ENCODE measurements around the gene CHRNB1. TPM values are rescaled to one million over a fixed set of nuclear protein-coding genes. Genes with fewer than 3 reads are reported as not detected.

Gene CHRNB1
- total RNA-seq, 3 donors from 2014 or later (not counting 1 experiment from before 2014, with no cell fraction given): 9.8 to 10.4 (median 10.2) TPM

- peak overlapping the region in 1 of 2 donors; percentile 82 for H3K27ac Mint-ChIP-seq
- no peaks in the 10 kb centered on the region for H3K36me3 Mint-ChIP-seq
- H3K36me3 ChIP-seq (ENCODE audit: control insufficient read depth, insufficient read depth, low read length): peaks cover 35% of the 10 kb centered on the region
These were observed 20.9 kb downstream of the CHRNB1 start for GRCh38 chr17:7465597-7466275.

GRCh38 chr17:7466318-7466638 lies 21.4 kb downstream of the CHRNB1 start:
- DNase-seq (no peak), ATAC-seq (no peak)
- H3K9me3 Mint-ChIP-seq: no peaks in the 10 kb centered on the region
- no peak overlapping the region for H3K4me3 ChIP-seq (ENCODE audit: low read length)
- no peaks in the 10 kb centered on the region for H3K27me3 Mint-ChIP-seq (ENCODE audit: low read depth in 2 of 2)
- intact Hi-C loops (cut with micrococcal nuclease): no loop called here
- H3K27me3 ChIP-seq (ENCODE audit: control insufficient read depth, insufficient read depth, low read length): no peaks in the 10 kb centered on the region
- no peak for TF ChIP-seq CTCF (IDR thresholded peaks at IDR 0.05)
- H3K4me1 Mint-ChIP-seq: peaks cover 8 to 27% of the 10 kb centered on the region in 2 donors
- H3K36me3 ChIP-seq (ENCODE audit: control insufficient read depth, insufficient read depth, low read length): peaks cover 35% of the 10 kb centered on the region
- no peaks in the 10 kb centered on the region for H3K36me3 Mint-ChIP-seq
- no peaks in the 10 kb centered on the region for H3K9me3 ChIP-seq (ENCODE audit: control insufficient read depth, insufficient read depth, low read length)
- H3K4me1 ChIP-seq (ENCODE audit: control insufficient read depth, insufficient read depth, low read length): peaks cover 14% of the 10 kb centered on the region
- no peak overlapping the region for H3K27ac ChIP-seq (ENCODE audit: low read length)
- WGBS (ENCODE audit: insufficient coverage): 93% methylated on average over 9 of the region's 9 CpGs
- no peak overlapping the region for H3K4me3 Mint-ChIP-seq
- H3K27ac Mint-ChIP-seq: peak overlapping the region; percentile 46 to 82

More at GRCh38 chr17:7465597-7466275, 20.9 kb downstream of the CHRNB1 start:
- Mint-ChIP-seq H3K9me3 (no peaks in the 10 kb centered on the region), H3K27me3 (ENCODE audit: low read depth in 2 of 2) (no peaks in the 10 kb centered on the region), H3K4me1 (peaks cover 11 to 30% of the 10 kb centered on the region in 2 donors), H3K4me3 (no peak overlapping the region)
- DNase-seq (no peak), ATAC-seq (no peak)
- no peak overlapping the region for H3K27ac ChIP-seq (ENCODE audit: low read length)
- 96% methylated on average over 33 of the region's 33 CpGs for WGBS (ENCODE audit: insufficient coverage)
- no peaks in the 10 kb centered on the region for H3K27me3 ChIP-seq (ENCODE audit: control insufficient read depth, insufficient read depth, low read length)
- TF ChIP-seq CTCF (IDR thresholded peaks at IDR 0.05): no peak
- H3K9me3 ChIP-seq (ENCODE audit: control insufficient read depth, insufficient read depth, low read length): no peaks in the 10 kb centered on the region
- H3K4me3 ChIP-seq (ENCODE audit: low read length): no peak overlapping the region
- H3K4me1 ChIP-seq (ENCODE audit: control insufficient read depth, insufficient read depth, low read length): peaks cover 12% of the 10 kb centered on the region
- intact Hi-C loops (cut with micrococcal nuclease): no loop called here

- no peaks in the 10 kb centered on the region for H3K36me3 Mint-ChIP-seq
- no peak for DNase-seq
- no peaks in the 10 kb centered on the region for H3K27me3 Mint-ChIP-seq (ENCODE audit: low read depth in 2 of 2)
- peak in 2 of 3 donors; percentile 13 to 17 for ATAC-seq
- peaks cover 13 to 31% of the 10 kb centered on the region in 2 donors for H3K4me1 Mint-ChIP-seq
- Histone ChIP-seq H3K4me3 (ENCODE audit: low read length) (no peak overlapping the region), H3K4me1 (ENCODE audit: control insufficient read depth, insufficient read depth, low read length) (peaks cover 19% of the 10 kb centered on the region), H3K27ac (ENCODE audit: low read length) (no peak overlapping the region), H3K27me3 (ENCODE audit: control insufficient read depth, insufficient read depth, low read length) (no peaks in the 10 kb centered on the region), H3K9me3 (ENCODE audit: control insufficient read depth, insufficient read depth, low read length) (no peaks in the 10 kb centered on the region), H3K36me3 (ENCODE audit: control insufficient read depth, insufficient read depth, low read length) (peaks cover 35% of the 10 kb centered on the region)
- no peak overlapping the region for H3K4me3 Mint-ChIP-seq
- no peaks in the 10 kb centered on the region for H3K9me3 Mint-ChIP-seq
- intact Hi-C loops (cut with micrococcal nuclease): no loop called here
- 85% methylated on average over 16 of the region's 16 CpGs for WGBS (ENCODE audit: insufficient coverage)
- peak overlapping the region; percentile 46 to 82 for H3K27ac Mint-ChIP-seq
- TF ChIP-seq CTCF (IDR thresholded peaks at IDR 0.05): no peak
These were observed 21.9 kb downstream of the CHRNB1 start for GRCh38 chr17:7466639-7467341.

All from natural killer cell (primary cell).